Gastroesophageal sphincter (tissue), 4 donors: ENCODE measurements around the gene ARHGAP28. TPM values are rescaled to one million over a fixed set of nuclear protein-coding genes. Genes with fewer than 3 reads are reported as not detected.

Source experiments
- ATAC-seq: fragments of 150-250 bp; one replicate; pipeline ENCODE4 v1.9.1; 2016; ENCODE audit warnings: mild to moderate bottlenecking, moderate library complexity
- H3K27ac ChIP-seq, 4 donors: fragments of 200-600 bp; sonication (generic) in 3 of 4; 1 replicate in 3 of 4; 2 replicates in 1 of 4; pipeline ENCODE4 v1.5.1; 2016 to 2019
- H3K27me3 ChIP-seq: fragments of 200-600 bp; sonication (generic); one replicate; pipeline ENCODE4 v1.5.1; 2019
- H3K36me3 ChIP-seq, 2 donors: fragments of 200-600 bp; sonication (generic); one replicate each; pipeline ENCODE4 v1.5.1; 2019; ENCODE audit warnings: control low read depth in 1 of 2
- H3K4me1 ChIP-seq, 3 donors: fragments of 200-600 bp; sonication (generic); 1 replicate in 2 of 3; 2 replicates in 1 of 3; pipeline ENCODE4 v1.5.1; 2016 to 2019; ENCODE audit warnings: control low read depth in 2 of 3
- H3K4me3 ChIP-seq, 2 donors: fragments of 200-600 bp; sonication (generic); one replicate each; pipeline ENCODE4 v1.5.1; 2019; ENCODE audit warnings: mild to moderate bottlenecking in 1 of 2, moderate library complexity in 1 of 2
- H3K9me3 ChIP-seq, 3 donors: fragments of 200-600 bp; sonication (generic); one replicate each; pipeline ENCODE4 v1.5.1; 2017 to 2019; ENCODE audit warnings: control low read depth in 2 of 3
- EP300 ChIP-seq: sonication (generic); formaldehyde crosslinking; IDR thresholded peaks from one replicate; pipeline ENCODE4 v1.6.1; 2017; ENCODE audit warnings: antibody characterized with exemption, mild to moderate bottlenecking
- POLR2A ChIP-seq, 2 donors: fragments of 450-650 bp; IDR thresholded peaks; one replicate each; pipeline ENCODE4 v1.6.1; 2017; ENCODE audit warnings: antibody characterized with exemption in 2 of 2, mild to moderate bottlenecking in 2 of 2, moderate library complexity in 1 of 2
- POLR2AphosphoS5 ChIP-seq: sonication (generic); formaldehyde crosslinking; IDR thresholded peaks from one replicate; pipeline ENCODE4 v1.6.1; 2017; ENCODE audit warnings: antibody characterized with exemption
- WGBS, 2 donors: methylation state at CpG; one replicate each; pipeline ENCODE4 v1.1.5; 2018; ENCODE audit warnings: low coverage in 1 of 2; 5-methylcytosine and 5-hydroxymethylcytosine counted together
- total RNA-seq, 4 donors: library from RNA; depleted of rRNA; stranded (reverse); fragments of >200 nt; gene quantifications; one replicate each; pipeline ENCODE4 v1.1.0, GENCODE V29; 2016
- TF ChIP-seq, protein P1 (sequence below), 4 experiments: fragments of 200-600 bp in 2 of 4; fragments of 450-650 bp in 2 of 4; sonication (generic) in 1 of 4; IDR thresholded peaks; one replicate each; pipeline ENCODE4 v1.5.1; 2017 to 2019; ENCODE audit warnings: antibody characterized with exemption in 4 of 4, mild to moderate bottlenecking in 2 of 4, moderate library complexity in 2 of 4

Gene ARHGAP28
- total RNA-seq, 4 donors from 2014 or later: 0.35 to 1.9 (median 1.1) TPM

DNA sequence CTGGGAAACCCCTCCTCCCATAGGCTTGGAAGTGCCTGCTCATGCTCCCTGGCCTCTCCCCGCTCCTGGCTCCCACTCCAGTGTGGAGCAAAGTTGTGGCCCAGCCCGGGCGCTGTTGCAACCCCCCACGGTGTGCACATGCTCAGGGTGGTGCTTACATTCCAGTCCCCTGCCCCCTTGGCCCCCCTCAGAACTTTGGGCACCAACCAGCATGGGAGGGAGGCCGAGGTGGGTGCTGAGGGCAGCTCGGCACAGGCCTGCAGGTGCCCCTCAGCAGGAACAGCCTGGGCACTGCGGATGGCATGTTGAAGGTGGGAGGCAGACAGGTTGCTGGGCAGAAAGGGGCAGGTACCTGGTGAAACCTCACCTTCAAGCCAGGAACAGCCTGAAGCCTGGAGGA is 125.3 kb downstream of the ARHGAP28 start:
- H3K9me3 ChIP-seq: peaks cover 0 to 22% (median 0%) of the 10 kb centered on the region in 3 donors
- no CpG with 5 or more reads among the region's 7 CpGs for WGBS, 2 donors
- no peak overlapping the region for H3K27ac ChIP-seq
- no peaks in the 10 kb centered on the region for H3K27me3 ChIP-seq
- TF ChIP-seq EP300: no peak
- TF ChIP-seq POLR2A (IDR thresholded peaks at IDR 0.05): no peak
- TF ChIP-seq POLR2AphosphoS5: no peak
- no peak for ATAC-seq
- H3K36me3 ChIP-seq: no peaks in the 10 kb centered on the region
- no peak overlapping the region for H3K4me3 ChIP-seq
- H3K4me1 ChIP-seq: no peaks in the 10 kb centered on the region

DNA sequence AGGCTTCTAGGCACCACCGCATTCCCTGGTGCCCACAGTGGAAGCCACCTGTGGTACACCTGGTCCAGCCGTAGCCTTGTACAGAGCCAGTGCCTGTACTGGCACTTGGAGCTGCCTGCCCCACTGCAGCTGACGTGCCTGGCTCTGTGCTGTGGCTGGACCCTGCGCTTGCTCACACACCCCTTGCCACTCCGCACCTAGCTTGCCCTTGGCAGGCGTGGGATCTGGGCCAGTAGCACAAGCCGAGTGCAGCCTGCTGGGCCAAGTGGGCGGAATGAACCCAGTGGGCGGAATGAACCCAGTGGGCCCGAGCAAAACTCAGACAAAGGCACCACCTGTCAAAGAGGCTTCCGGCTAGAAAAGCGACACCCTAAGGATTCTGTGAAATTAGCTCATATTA is 126.3 kb downstream of the ARHGAP28 start:
- H3K27ac ChIP-seq: no peak overlapping the region
- no peak for ATAC-seq
- peaks cover 0 to 22% (median 0%) of the 10 kb centered on the region in 3 donors for H3K9me3 ChIP-seq
- H3K4me1 ChIP-seq: no peaks in the 10 kb centered on the region
- H3K36me3 ChIP-seq: no peaks in the 10 kb centered on the region
- TF ChIP-seq POLR2A (IDR thresholded peaks at IDR 0.05): no peak
- TF ChIP-seq, protein P1, sequence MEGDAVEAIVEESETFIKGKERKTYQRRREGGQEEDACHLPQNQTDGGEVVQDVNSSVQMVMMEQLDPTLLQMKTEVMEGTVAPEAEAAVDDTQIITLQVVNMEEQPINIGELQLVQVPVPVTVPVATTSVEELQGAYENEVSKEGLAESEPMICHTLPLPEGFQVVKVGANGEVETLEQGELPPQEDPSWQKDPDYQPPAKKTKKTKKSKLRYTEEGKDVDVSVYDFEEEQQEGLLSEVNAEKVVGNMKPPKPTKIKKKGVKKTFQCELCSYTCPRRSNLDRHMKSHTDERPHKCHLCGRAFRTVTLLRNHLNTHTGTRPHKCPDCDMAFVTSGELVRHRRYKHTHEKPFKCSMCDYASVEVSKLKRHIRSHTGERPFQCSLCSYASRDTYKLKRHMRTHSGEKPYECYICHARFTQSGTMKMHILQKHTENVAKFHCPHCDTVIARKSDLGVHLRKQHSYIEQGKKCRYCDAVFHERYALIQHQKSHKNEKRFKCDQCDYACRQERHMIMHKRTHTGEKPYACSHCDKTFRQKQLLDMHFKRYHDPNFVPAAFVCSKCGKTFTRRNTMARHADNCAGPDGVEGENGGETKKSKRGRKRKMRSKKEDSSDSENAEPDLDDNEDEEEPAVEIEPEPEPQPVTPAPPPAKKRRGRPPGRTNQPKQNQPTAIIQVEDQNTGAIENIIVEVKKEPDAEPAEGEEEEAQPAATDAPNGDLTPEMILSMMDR (IDR thresholded peaks at IDR 0.05): no peak
- H3K27me3 ChIP-seq: no peaks in the 10 kb centered on the region
- no peak overlapping the region for H3K4me3 ChIP-seq
- WGBS, 2 donors: 95 to 100% methylated on average over 3 to 4 of the region's 12 CpGs

GRCh38 chr18:6857300-6857699 is 127.8 kb downstream of the ARHGAP28 start:
- H3K27me3 ChIP-seq: no peaks in the 10 kb centered on the region
- no peak for TF ChIP-seq EP300
- 59 to 68% methylated on average over 11 to 12 of the region's 12 CpGs for WGBS, 2 donors
- H3K36me3 ChIP-seq: no peaks in the 10 kb centered on the region
- H3K27ac ChIP-seq: no peak overlapping the region
- no peak overlapping the region for H3K4me3 ChIP-seq
- no peaks in the 10 kb centered on the region for H3K4me1 ChIP-seq
- peaks cover 0 to 11% (median 0%) of the 10 kb centered on the region in 3 donors for H3K9me3 ChIP-seq
- no peak for ATAC-seq

GRCh38 chr18:6859676-6860422 is 130.3 kb downstream of the ARHGAP28 start:
- 69 to 86% methylated on average over 3 to 4 of the region's 4 CpGs for WGBS, 2 donors
- ATAC-seq: no peak
- Histone ChIP-seq H3K27ac (no peak overlapping the region), H3K27me3 (no peaks in the 10 kb centered on the region), H3K4me1 (no peaks in the 10 kb centered on the region), H3K36me3 (no peaks in the 10 kb centered on the region), H3K4me3 (no peak overlapping the region), H3K9me3 (peaks cover 0 to 2% (median 0%) of the 10 kb centered on the region in 3 donors)
- TF ChIP-seq POLR2AphosphoS5: no peak
- TF ChIP-seq, protein P1 (IDR thresholded peaks at IDR 0.05): no peak
- TF ChIP-seq POLR2A (IDR thresholded peaks at IDR 0.05): no peak
- no peak for TF ChIP-seq EP300

DNA sequence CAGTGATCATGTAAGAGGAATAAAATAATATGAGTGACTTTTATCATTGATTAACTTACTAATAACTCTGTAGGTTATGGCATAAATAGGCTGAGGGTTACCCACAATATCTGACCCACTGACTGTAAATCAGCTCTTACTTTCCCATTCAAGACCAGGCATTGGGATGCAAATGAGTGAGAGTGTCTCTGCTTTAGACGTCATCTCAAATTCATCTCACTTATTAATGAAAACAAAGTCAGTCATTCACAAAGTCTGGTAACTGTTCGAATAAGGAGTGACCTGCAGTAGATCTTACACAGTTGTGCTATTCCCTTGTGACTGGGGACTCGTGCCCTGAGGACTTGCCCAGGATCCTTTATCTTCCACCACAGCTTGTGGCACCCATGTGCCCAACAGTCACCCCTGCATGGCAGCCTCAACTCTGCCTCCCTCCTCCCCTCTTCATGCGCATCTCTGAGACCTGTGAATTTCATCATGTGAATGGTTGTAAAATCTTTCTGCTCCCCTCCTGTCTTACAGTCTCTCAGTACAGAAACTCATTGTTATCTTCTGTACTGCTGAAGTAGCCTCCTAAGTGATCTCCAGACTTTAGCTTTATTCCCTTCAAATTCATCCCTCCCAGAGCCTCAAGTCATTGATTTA is 131.4 kb downstream of the ARHGAP28 start:
- no peak for ATAC-seq
- Histone ChIP-seq H3K4me1 (no peaks in the 10 kb centered on the region), H3K4me3 (no peak overlapping the region), H3K36me3 (no peaks in the 10 kb centered on the region), H3K27me3 (no peaks in the 10 kb centered on the region), H3K27ac (no peak overlapping the region), H3K9me3 (no peaks in the 10 kb centered on the region)
- WGBS, 2 donors: 79 to 94% methylated on average over 3 to 4 of the region's 4 CpGs
- TF ChIP-seq, protein P1 (IDR thresholded peaks at IDR 0.05): no peak
- TF ChIP-seq POLR2AphosphoS5 (no peak), EP300 (no peak), POLR2A (IDR thresholded peaks at IDR 0.05) (no peak)

GRCh38 chr18:6865251-6865650 is 135.7 kb downstream of the ARHGAP28 start:
- Histone ChIP-seq H3K36me3 (no peaks in the 10 kb centered on the region), H3K4me3 (no peak overlapping the region), H3K4me1 (no peaks in the 10 kb centered on the region), H3K27ac (no peak overlapping the region), H3K9me3 (no peaks in the 10 kb centered on the region), H3K27me3 (no peaks in the 10 kb centered on the region)
- no peak for TF ChIP-seq POLR2AphosphoS5
- TF ChIP-seq POLR2A (IDR thresholded peaks at IDR 0.05): no peak
- no peak for ATAC-seq
